HepG2 (cell line): ENCODE measurements around the gene TUT1. TPM values are rescaled to one million over a fixed set of nuclear protein-coding genes. Genes with fewer than 3 reads are reported as not detected.

Experiments used
- IKZF1 ChIP-seq: fragments of 450-650 bp; IDR thresholded peaks from 2 replicates; pipeline ENCODE4 v1.7.1; 2016
- LCORL ChIP-seq, 2 experiments: fragments of 450-650 bp in 1 of 2; sonication (generic) in 1 of 2; formaldehyde crosslinking in 1 of 2; IDR thresholded peaks; 2 replicates each; pipeline versions ENCODE4 v1.5.0 to v1.6.1; 2017 to 2020; ENCODE audit warnings: antibody characterized with exemption in 1 of 2, missing genetic modification reagents in 1 of 2
- SIX4 ChIP-seq: sonication (generic); formaldehyde crosslinking; IDR thresholded peaks from 2 replicates; pipeline ENCODE4 v1.4.0; 2020; ENCODE audit warnings: missing genetic modification reagents
- THRA ChIP-seq: sonication (generic); formaldehyde crosslinking; IDR thresholded peaks from 2 replicates; pipeline ENCODE4 v1.4.0; 2020; ENCODE audit warnings: missing genetic modification reagents, borderline replicate concordance
- ZNF124 ChIP-seq: sonication (generic); formaldehyde crosslinking; IDR thresholded peaks from 2 replicates; pipeline ENCODE4 v1.4.0; 2020; ENCODE audit warnings: missing genetic modification reagents
- ZNF136 ChIP-seq: sonication (generic); formaldehyde crosslinking; IDR thresholded peaks from 2 replicates; pipeline ENCODE4 v1.8.1; 2022; ENCODE audit warnings: low read depth, mild to moderate bottlenecking, moderate library complexity, missing genetic modification reagents
- ZNF577 ChIP-seq: sonication (generic); formaldehyde crosslinking; IDR thresholded peaks from 2 replicates; pipeline ENCODE4 v1.4.0; 2020; ENCODE audit warnings: mild to moderate bottlenecking, low read depth, missing genetic modification reagents, borderline replicate concordance
- polyA plus RNA-seq, 8 experiments: library from polyadenylated mRNA; depleted of rRNA in 3 of 8; stranded (reverse) in 7 of 8; unstranded in 1 of 8; fragments of >200 nt; fragmentation: Illumina TruSeq in 4 of 8; extraction: Trizol in 4 of 8; gene quantifications; 2 replicates each; pipeline versions ENCODE4 v1.2.1 to v1.2.3, GENCODE V29; 2011 to 2016; ENCODE audit warnings: low read depth in 4 of 8, missing spikeins in 1 of 8, mixed read lengths in 1 of 8; ENCODE audit not compliant: insufficient read depth in 1 of 8
- total RNA-seq, 5 experiments: library from RNA; depleted of rRNA; stranded (reverse); fragments of >200 nt; fragmentation: Illumina TruSeq; extraction: Trizol; gene quantifications; 2 replicates each; pipeline ENCODE4 v1.2.3, GENCODE V29; 2016; ENCODE audit warnings: low read depth in 1 of 5
- TF ChIP-seq, protein P1 (sequence below): sonication (generic); formaldehyde crosslinking; IDR thresholded peaks from 2 replicates; pipeline ENCODE4 v1.4.0; 2020; ENCODE audit warnings: missing genetic modification reagents, mild to moderate bottlenecking, borderline replicate concordance
- TF ChIP-seq, protein P2 (sequence below): sonication (generic); formaldehyde crosslinking; IDR thresholded peaks from 2 replicates; pipeline ENCODE4 v1.4.0; 2020; ENCODE audit warnings: mild to moderate bottlenecking, missing genetic modification reagents, borderline replicate concordance
- TF ChIP-seq, protein P3 (sequence below), 2 experiments: sonication (generic) in 1 of 2; formaldehyde crosslinking in 1 of 2; IDR thresholded peaks; 2 replicates each; pipeline versions ENCODE4 v1.4.0 to v1.6.1; 2018 to 2020; ENCODE audit warnings: missing genetic modification reagents in 2 of 2, borderline replicate concordance in 1 of 2, low read depth in 1 of 2, mild to moderate bottlenecking in 1 of 2, missing biosample characterization in 1 of 2

TUT1 gene
- total and polyA plus RNA-seq, 2 of the 13 experiments (the other 11 are each of a cell fraction or from before 2014, with no cell fraction given), result 9.7 to 14.3 TPM

GRCh38 chr11:62560566-62561103, 30.7 kb downstream of the TUT1 start (continued):
- TF ChIP-seq, protein P1, sequence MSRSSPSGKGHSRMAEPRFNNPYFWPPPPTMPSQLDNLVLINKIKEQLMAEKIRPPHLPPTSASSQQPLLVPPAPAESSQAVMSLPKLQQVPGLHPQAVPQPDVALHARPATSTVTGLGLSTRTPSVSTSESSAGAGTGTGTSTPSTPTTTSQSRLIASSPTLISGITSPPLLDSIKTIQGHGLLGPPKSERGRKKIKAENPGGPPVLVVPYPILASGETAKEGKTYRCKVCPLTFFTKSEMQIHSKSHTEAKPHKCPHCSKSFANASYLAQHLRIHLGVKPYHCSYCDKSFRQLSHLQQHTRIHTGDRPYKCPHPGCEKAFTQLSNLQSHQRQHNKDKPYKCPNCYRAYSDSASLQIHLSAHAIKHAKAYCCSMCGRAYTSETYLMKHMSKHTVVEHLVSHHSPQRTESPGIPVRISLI (CRISPR knock-in tag), result peak; percentile 39; the same call in 1 of the 2 replicates
- TF ChIP-seq ZNF136, result peak; percentile 61; the same call in 1 of the 2 replicates
- no peak for TF ChIP-seq LCORL (IDR thresholded peaks at IDR 0.05)
- peak; percentile 88 for TF ChIP-seq LCORL (CRISPR knock-in tag; IDR thresholded peaks at IDR 0.05)
- TF ChIP-seq THRA (CRISPR knock-in tag), result 0 out of 2 replicates have a peak, but pooled peaks have one; percentile 9
- no peak for TF ChIP-seq ZNF124 (CRISPR knock-in tag)
- TF ChIP-seq, protein P2, sequence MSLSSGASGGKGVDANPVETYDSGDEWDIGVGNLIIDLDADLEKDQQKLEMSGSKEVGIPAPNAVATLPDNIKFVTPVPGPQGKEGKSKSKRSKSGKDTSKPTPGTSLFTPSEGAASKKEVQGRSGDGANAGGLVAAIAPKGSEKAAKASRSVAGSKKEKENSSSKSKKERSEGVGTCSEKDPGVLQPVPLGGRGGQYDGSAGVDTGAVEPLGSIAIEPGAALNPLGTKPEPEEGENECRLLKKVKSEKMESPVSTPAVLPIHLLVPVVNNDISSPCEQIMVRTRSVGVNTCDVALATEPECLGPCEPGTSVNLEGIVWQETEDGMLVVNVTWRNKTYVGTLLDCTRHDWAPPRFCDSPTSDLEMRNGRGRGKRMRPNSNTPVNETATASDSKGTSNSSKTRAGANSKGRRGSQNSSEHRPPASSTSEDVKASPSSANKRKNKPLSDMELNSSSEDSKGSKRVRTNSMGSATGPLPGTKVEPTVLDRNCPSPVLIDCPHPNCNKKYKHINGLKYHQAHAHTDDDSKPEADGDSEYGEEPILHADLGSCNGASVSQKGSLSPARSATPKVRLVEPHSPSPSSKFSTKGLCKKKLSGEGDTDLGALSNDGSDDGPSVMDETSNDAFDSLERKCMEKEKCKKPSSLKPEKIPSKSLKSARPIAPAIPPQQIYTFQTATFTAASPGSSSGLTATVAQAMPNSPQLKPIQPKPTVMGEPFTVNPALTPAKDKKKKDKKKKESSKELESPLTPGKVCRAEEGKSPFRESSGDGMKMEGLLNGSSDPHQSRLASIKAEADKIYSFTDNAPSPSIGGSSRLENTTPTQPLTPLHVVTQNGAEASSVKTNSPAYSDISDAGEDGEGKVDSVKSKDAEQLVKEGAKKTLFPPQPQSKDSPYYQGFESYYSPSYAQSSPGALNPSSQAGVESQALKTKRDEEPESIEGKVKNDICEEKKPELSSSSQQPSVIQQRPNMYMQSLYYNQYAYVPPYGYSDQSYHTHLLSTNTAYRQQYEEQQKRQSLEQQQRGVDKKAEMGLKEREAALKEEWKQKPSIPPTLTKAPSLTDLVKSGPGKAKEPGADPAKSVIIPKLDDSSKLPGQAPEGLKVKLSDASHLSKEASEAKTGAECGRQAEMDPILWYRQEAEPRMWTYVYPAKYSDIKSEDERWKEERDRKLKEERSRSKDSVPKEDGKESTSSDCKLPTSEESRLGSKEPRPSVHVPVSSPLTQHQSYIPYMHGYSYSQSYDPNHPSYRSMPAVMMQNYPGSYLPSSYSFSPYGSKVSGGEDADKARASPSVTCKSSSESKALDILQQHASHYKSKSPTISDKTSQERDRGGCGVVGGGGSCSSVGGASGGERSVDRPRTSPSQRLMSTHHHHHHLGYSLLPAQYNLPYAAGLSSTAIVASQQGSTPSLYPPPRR (CRISPR knock-in tag), result peak; percentile 36; the same call in 1 of the 2 replicates
- no peak for TF ChIP-seq ZNF577 (CRISPR knock-in tag)
- TF ChIP-seq, protein P3, sequence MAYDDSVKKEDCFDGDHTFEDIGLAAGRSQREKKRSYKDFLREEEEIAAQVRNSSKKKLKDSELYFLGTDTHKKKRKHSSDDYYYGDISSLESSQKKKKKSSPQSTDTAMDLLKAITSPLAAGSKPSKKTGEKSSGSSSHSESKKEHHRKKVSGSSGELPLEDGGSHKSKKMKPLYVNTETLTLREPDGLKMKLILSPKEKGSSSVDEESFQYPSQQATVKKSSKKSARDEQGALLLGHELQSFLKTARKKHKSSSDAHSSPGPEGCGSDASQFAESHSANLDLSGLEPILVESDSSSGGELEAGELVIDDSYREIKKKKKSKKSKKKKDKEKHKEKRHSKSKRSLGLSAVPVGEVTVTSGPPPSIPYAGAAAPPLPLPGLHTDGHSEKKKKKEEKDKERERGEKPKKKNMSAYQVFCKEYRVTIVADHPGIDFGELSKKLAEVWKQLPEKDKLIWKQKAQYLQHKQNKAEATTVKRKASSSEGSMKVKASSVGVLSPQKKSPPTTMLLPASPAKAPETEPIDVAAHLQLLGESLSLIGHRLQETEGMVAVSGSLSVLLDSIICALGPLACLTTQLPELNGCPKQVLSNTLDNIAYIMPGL (CRISPR knock-in tag; IDR thresholded peaks at IDR 0.05; ENCODE audit: borderline replicate concordance in 1 of 2, low read depth in 1 of 2), result peak; percentile 44 to 82; a peak in 1 of 4 replicates
- no peak for TF ChIP-seq IKZF1
- no peak for TF ChIP-seq SIX4 (CRISPR knock-in tag)
